CD4-positive, alpha-beta T cell (primary cell): ENCODE data around the gene GRID1. TPM values are rescaled to one million over a fixed set of nuclear protein-coding genes. Genes with fewer than 3 reads are reported as not detected.
A peak's percentile ranks its signal among the peaks of the same experiment; 100 is the strongest.

Experiments
- ATAC-seq: fragments of 200-7000 bp; cut with Tn5 transposase; one replicate; pipeline ENCODE4 v1.10.0; 2022; ENCODE audit warnings: mild to moderate bottlenecking; ENCODE audit not compliant: poor library complexity
- CTCF ChIA-PET: fragments of 350-600 bp; sonication (Branson Sonifier 250); formaldehyde crosslinking; loops from one replicate; lab custom pipeline; 2021; ENCODE audit warnings: antibody characterized with exemption, inconsistent platforms; lab: Charles Lee
- POLR2A ChIA-PET: fragments of 350-600 bp; sonication (Branson Sonifier 250); formaldehyde crosslinking; loops from one replicate; lab custom pipeline; 2021; ENCODE audit warnings: antibody characterized with exemption, inconsistent platforms; lab: Charles Lee
- DNase-seq, 14 experiments: peaks; one replicate each; pipeline ENCODE4 v3.0.0-alpha.2; 2013 to 2020; ENCODE audit warnings: mixed read lengths in 2 of 14
- H3K27ac ChIP-seq, 2 donors: one replicate each; pipeline versions ENCODE4 v1.5.1 to v1.7.0; 2013; ENCODE audit warnings: low read length in 2 of 2, low read depth in 1 of 2, mild to moderate bottlenecking in 1 of 2
- H3K27me3 ChIP-seq, 2 experiments: 1 replicate in 1 of 2; 2 replicates in 1 of 2; pipeline versions ENCODE4 v1.6.1 to v1.7.0; 2013; ENCODE audit warnings: low read length in 2 of 2, control low read depth in 1 of 2, mild to moderate bottlenecking in 1 of 2, moderate library complexity in 1 of 2; ENCODE audit not compliant: insufficient read depth in 2 of 2, control insufficient read depth in 1 of 2
- H3K36me3 ChIP-seq: one replicate; pipeline ENCODE4 v1.6.1; 2013; ENCODE audit warnings: low read length, control low read depth; ENCODE audit not compliant: insufficient read depth
- H3K4me1 ChIP-seq: one replicate; pipeline ENCODE4 v1.6.1; 2013; ENCODE audit warnings: low read length, control low read depth; ENCODE audit not compliant: insufficient read depth
- H3K4me3 ChIP-seq: one replicate; pipeline ENCODE4 v1.5.1; 2013; ENCODE audit warnings: mild to moderate bottlenecking, low read length, moderate library complexity
- H3K9me3 ChIP-seq, 2 experiments: 1 replicate in 1 of 2; 2 replicates in 1 of 2; pipeline versions ENCODE4 v1.6.1 to v1.7.0; 2013; ENCODE audit warnings: low read length in 2 of 2, mild to moderate bottlenecking in 2 of 2, control low read depth in 1 of 2, moderate library complexity in 1 of 2; ENCODE audit not compliant: control insufficient read depth in 1 of 2, insufficient read depth in 1 of 2
- H3K27ac Mint-ChIP-seq: one replicate; pipeline ENCODE4 v1.8.0; 2020; ENCODE audit warnings: mixed read lengths
- H3K27me3 Mint-ChIP-seq: one replicate; pipeline ENCODE4 v1.8.0; 2021; ENCODE audit warnings: mixed read lengths
- H3K36me3 Mint-ChIP-seq: one replicate; pipeline ENCODE4 v1.8.0; 2021; ENCODE audit warnings: low read depth, mixed read lengths
- H3K4me1 Mint-ChIP-seq: one replicate; pipeline ENCODE4 v1.8.0; 2021; ENCODE audit warnings: low read depth, mixed read lengths
- H3K4me3 Mint-ChIP-seq: one replicate; pipeline ENCODE4 v1.8.0; 2020; ENCODE audit warnings: mild to moderate bottlenecking, mixed read lengths
- H3K9me3 Mint-ChIP-seq: one replicate; pipeline ENCODE4 v1.8.0; 2020; ENCODE audit warnings: mixed read lengths
- CTCF ChIP-seq: fragments of 200-600 bp; IDR thresholded peaks from one replicate; pipeline ENCODE4 v1.8.0; 2022; ENCODE audit warnings: antibody characterized with exemption, mild to moderate bottlenecking
- intact Hi-C, 2 experiments: fragments of 100-400 bp; cut with DNase I in 1 of 2; cut with micrococcal nuclease in 1 of 2; formaldehyde crosslinking; loops; one replicate each; pipeline versions ENCODE4 v1.15.1 to v1.9.0; 2023 to 2025; cut with DNase I, micrococcal nuclease
- total RNA-seq, 174 experiments: library from RNA in 2 of 174; stranded (reverse) in 2 of 174; gene quantifications; one replicate each; pipeline ENCODE4 v1.2.3 and lab custom pipeline; 2021 to 2026

Gene GRID1
- total RNA-seq, 2 experiments from 2014 or later: not detected

GRCh38 chr10:86261470-86261869 lies 105.1 kb downstream of the GRID1 start:
- Mint-ChIP-seq H3K27ac (no peak overlapping the region), H3K27me3 (peaks cover 29% of the 10 kb centered on the region), H3K9me3 (no peaks in the 10 kb centered on the region), H3K4me1 (no peaks in the 10 kb centered on the region), H3K4me3 (no peak overlapping the region), H3K36me3 (no peaks in the 10 kb centered on the region)
- peaks cover 0 to 11% of the 10 kb centered on the region in 2 experiments for H3K9me3 ChIP-seq
- no peaks in the 10 kb centered on the region for H3K36me3 ChIP-seq
- TF ChIP-seq CTCF: no peak
- ATAC-seq: no peak
- H3K4me1 ChIP-seq: no peaks in the 10 kb centered on the region
- H3K27ac ChIP-seq: no peak overlapping the region
- DNase-seq: peak in 1 of 14 experiments; percentile 2
- no peak overlapping the region for H3K4me3 ChIP-seq
- intact Hi-C loops: no loop called here
- ChIA-PET CTCF (no interaction called here), POLR2A (no interaction called here)
- peaks cover 8 to 12% of the 10 kb centered on the region in 2 experiments for H3K27me3 ChIP-seq

GRCh38 chr10:86260564-86260963 lies 106.0 kb downstream of the GRID1 start:
- ATAC-seq (no peak), DNase-seq (no peak)
- CTCF ChIA-PET: no interaction called here
- no peaks in the 10 kb centered on the region for H3K36me3 ChIP-seq
- intact Hi-C loops: no loop called here
- POLR2A ChIA-PET: no interaction called here
- TF ChIP-seq CTCF: no peak
- peaks cover 8 to 12% of the 10 kb centered on the region in 2 experiments for H3K27me3 ChIP-seq
- H3K36me3 Mint-ChIP-seq: no peaks in the 10 kb centered on the region
- H3K27ac ChIP-seq: no peak overlapping the region
- no peaks in the 10 kb centered on the region for H3K4me1 ChIP-seq
- H3K4me3 Mint-ChIP-seq: no peak overlapping the region
- H3K9me3 Mint-ChIP-seq: no peaks in the 10 kb centered on the region
- H3K4me3 ChIP-seq: no peak overlapping the region
- no peaks in the 10 kb centered on the region for H3K4me1 Mint-ChIP-seq
- no peak overlapping the region for H3K27ac Mint-ChIP-seq
- H3K27me3 Mint-ChIP-seq: peaks cover 27% of the 10 kb centered on the region
- peaks cover 0 to 11% of the 10 kb centered on the region in 2 experiments for H3K9me3 ChIP-seq

- Histone ChIP-seq H3K4me3 (no peak overlapping the region), H3K4me1 (no peaks in the 10 kb centered on the region), H3K9me3 (peaks cover 0 to 11% of the 10 kb centered on the region in 2 experiments), H3K36me3 (no peaks in the 10 kb centered on the region), H3K27ac (no peak overlapping the region), H3K27me3 (peaks cover 8 to 12% of the 10 kb centered on the region in 2 experiments)
- POLR2A ChIA-PET: no interaction called here
- intact Hi-C loops: no loop called here
- Mint-ChIP-seq H3K4me3 (no peak overlapping the region), H3K9me3 (no peaks in the 10 kb centered on the region), H3K36me3 (no peaks in the 10 kb centered on the region), H3K27ac (no peak overlapping the region), H3K4me1 (no peaks in the 10 kb centered on the region), H3K27me3 (peaks cover 22% of the 10 kb centered on the region)
- no peak for TF ChIP-seq CTCF
- DNase-seq (no peak), ATAC-seq (no peak)
- CTCF ChIA-PET: no interaction called here
Measured at GRCh38 chr10:86259901-86260562, 106.6 kb downstream of the GRID1 start.
